ENCODE data around the gene CC2D2B.
A peak's percentile ranks its signal among the peaks of the same experiment; 100 is the strongest.
"Not testable (repeated sequence)": the region's sequence is repeated elsewhere in the genome, so short reads cannot be mapped to it uniquely, and the experiment has no call there.

The CC2D2B gene

GRCh38 chr10:95906677-95907455 lies 909 bp upstream of the CC2D2B start:
- DNase-seq (ENCODE audit: low read depth), result peak; percentile 29
- in situ Hi-C loops (cut with HindIII; ENCODE audit: low sequenced_read_pairs), result no loop called here
- TF ChIP-seq CTCF (IDR thresholded peaks at IDR 0.05; ENCODE audit: low read depth, low read length, missing control alignments), result peak; percentile 40
- peak overlapping the region; percentile 84 for H3K4me3 ChIP-seq (ENCODE audit: low read depth, low read length)

GRCh38 chr10:95908450-95908849 lies 675 bp downstream of the CC2D2B start:
- H3K4me3 ChIP-seq (ENCODE audit: low read depth, low read length), result no peak overlapping the region
- in situ Hi-C loops (cut with HindIII; ENCODE audit: low sequenced_read_pairs), result no loop called here

GRCh38 chr10:95909561-95909960 lies 1.8 kb downstream of the CC2D2B start:
- H3K4me3 ChIP-seq (ENCODE audit: low read depth, low read length), result no peak overlapping the region
- DNase-seq (ENCODE audit: low read depth), result no peak
- in situ Hi-C loops (cut with HindIII; ENCODE audit: low sequenced_read_pairs), result no loop called here
- no peak for TF ChIP-seq CTCF (IDR thresholded peaks at IDR 0.05; ENCODE audit: low read depth, low read length, missing control alignments)

More at GRCh38 chr10:95908450-95908849, 675 bp downstream of the CC2D2B start:
- TF ChIP-seq CTCF (IDR thresholded peaks at IDR 0.05; ENCODE audit: low read depth, low read length, missing control alignments), result no peak
- DNase-seq (ENCODE audit: low read depth), result no peak

GRCh38 chr10:95916039-95916438 lies 8.3 kb downstream of the CC2D2B start:
- in situ Hi-C loops (cut with HindIII; ENCODE audit: low sequenced_read_pairs); DNase-seq (ENCODE audit: low read depth); H3K4me3 ChIP-seq (ENCODE audit: low read depth, low read length): not testable (repeated sequence)

GRCh38 chr10:95920798-95921426 lies 13.1 kb downstream of the CC2D2B start:
- no peak for DNase-seq (ENCODE audit: low read depth)
- TF ChIP-seq CTCF (IDR thresholded peaks at IDR 0.05; ENCODE audit: low read depth, low read length, missing control alignments), result no peak
- H3K4me3 ChIP-seq (ENCODE audit: low read depth, low read length), result no peak overlapping the region
- in situ Hi-C loops (cut with HindIII; ENCODE audit: low sequenced_read_pairs), result no loop called here

GRCh38 chr10:95925033-95925432 lies 17.3 kb downstream of the CC2D2B start:
- DNase-seq (ENCODE audit: low read depth), result no peak
- in situ Hi-C loops (cut with HindIII; ENCODE audit: low sequenced_read_pairs), result no loop called here
- TF ChIP-seq CTCF (IDR thresholded peaks at IDR 0.05; ENCODE audit: low read depth, low read length, missing control alignments), result no peak
- no peak overlapping the region for H3K4me3 ChIP-seq (ENCODE audit: low read depth, low read length)

- DNase-seq (ENCODE audit: low read depth), result no peak
- no peak for TF ChIP-seq CTCF (IDR thresholded peaks at IDR 0.05; ENCODE audit: low read depth, low read length, missing control alignments)
- in situ Hi-C loops (cut with HindIII; ENCODE audit: low sequenced_read_pairs), result loop anchor here (5.0 kb wide), 1 partner anchor 37 kb away; no protein-coding TSS in a partner anchor
- H3K4me3 ChIP-seq (ENCODE audit: low read depth, low read length), result no peak overlapping the region
Observed at GRCh38 chr10:95935429-95935828, 27.7 kb downstream of the CC2D2B start.

Data from astrocyte of the cerebellum (primary cell).